Iris pigment epithelial cell (primary cell): ENCODE data around the gene SMIM10.
"Not testable (repeated sequence)": the region's sequence is repeated elsewhere in the genome, so short reads cannot be mapped to it uniquely, and the experiment has no call there.

Experiments
- DNase-seq: peaks from one replicate; pipeline ENCODE4 v3.0.0-alpha.2; 2011; ENCODE audit warnings: low read depth

The SMIM10 gene

DNA sequence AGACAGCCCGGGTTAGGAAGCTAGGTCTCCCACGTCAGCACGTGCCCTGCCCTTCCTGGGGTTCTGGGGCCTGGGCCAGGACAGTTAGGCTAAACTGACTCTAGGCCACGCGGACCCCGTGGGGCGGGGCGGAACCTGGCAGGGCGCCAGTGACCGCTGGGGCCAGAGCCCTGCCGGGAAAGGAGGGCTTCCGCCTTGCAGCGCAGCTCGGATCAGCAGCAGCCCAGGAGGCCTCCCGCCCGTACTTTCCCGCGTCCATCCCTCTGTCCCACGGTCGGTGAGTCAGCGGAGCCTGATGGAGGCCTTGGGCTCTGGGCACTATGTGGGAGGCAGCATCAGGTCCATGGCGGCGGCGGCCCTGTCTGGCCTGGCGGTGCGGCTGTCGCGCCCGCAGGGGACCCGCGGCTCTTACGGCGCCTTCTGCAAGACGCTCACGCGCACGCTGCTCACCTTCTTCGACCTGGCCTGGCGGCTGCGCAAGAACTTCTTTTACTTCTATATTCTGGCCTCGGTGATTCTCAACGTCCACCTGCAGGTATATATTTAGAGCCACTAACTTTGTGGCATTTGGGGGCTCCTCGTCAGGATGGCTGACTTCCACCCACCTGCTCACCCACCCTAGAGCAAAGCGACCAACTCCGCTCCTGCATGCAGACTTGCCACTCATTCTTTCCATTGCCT, at the start of gene SMIM10:
SMIM10 (plus strand) TSS at position 191 of the 681 bp plus-strand sequence; CDS start at position 296, 105 bp downstream.
- DNase-seq: peak; percentile 82

DNA sequence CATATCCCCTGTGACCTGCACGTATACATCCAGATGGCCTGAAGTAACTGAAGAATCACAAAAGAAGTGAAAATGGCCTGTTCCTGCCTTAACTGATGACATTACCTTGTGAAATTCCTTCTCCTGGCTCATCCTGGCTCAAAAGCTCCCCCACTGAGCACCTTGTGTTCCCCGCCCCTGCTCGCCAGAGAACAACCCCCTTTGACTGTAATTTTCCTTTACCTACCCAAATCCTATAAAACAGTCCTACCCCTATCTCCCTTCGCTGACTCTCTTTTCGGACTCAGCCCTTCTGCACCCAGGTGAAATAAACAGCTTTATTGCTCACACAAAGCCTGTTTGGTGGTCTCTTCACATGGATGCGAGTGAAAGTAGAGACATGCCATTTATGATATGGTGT, 44.4 kb upstream of the SMIM10 start:
- DNase-seq: not testable (repeated sequence)

DNA sequence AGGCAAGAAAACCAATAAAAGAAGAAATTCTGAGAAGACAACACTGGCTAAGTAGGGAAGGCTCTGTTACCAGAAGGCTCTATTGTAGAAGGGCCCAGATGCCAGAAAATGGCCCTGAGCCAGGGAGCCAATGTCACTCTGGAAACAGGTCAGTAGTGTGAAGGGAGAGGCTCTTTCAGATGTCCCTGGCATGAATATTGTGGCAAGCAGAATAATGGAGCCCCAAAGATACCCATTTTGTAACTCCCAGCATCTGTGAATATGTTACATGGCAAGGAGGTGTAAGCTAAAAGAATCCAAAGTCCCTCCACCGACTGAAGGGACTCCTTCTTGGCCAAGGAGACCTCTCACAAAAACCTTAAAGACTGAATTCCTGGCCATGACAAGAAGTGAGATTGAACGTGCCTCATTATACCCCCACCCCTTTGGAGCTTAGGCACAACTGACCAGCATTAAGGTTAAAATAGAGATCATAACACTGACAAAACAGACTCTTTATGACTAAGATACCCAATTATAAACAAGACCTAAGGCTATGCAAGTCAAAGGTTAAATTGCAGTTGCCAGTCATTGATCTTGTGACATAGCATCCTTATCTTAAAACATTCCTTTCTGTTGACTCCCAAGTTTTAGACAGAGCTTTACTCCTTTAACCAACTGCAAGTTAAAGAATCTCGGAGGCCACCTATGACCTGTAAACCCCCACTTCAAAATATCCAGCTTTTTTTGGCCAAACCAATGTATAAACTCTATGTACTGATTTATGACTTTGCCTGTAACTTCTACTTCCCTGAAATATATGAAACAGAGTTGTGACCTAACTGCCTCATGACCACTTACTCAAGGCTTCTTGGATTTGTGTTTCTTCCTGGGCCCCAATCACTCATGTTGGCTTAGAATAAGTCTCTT, 42.2 kb upstream of the SMIM10 start:
- peak; percentile 78 for DNase-seq

DNA sequence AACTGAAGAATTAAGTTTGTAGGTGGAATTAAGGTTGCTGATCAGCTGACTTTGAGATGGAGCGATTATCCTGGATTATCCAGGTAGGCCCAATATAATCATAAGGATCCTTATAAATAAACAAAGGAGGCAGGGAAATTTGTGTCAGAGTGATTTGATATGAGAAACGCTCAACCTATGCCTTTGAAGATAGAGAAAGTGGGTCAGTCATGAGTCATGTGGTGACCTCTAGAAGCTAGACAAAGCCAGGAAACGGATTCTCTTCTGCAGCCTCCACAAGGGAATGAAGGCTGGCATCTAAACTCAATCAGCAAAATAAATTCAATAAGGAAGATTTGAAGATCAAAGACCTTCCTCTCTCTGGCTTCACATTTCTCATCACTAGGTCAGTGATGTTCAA, 41.5 kb upstream of the SMIM10 start:
- DNase-seq: peak; percentile 60

DNA sequence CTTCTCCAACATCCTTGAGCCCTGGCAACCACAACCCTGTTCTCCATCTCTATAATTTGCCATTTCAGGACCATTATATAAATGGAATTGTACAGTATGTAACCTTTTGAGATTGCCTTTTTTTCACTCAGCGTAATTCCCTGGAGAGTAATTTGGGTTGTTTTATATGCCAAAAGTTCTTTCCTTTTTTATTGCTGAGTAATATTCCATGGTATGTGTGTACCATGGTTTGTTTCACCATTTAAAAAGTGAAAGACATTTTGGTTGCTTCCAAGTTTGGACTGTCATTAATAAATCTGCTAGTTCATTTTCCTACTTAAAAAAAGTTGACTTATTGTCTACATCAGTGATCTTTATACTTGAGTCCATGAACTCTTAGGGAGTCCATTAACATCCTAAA, 33.0 kb upstream of the SMIM10 start:
- no peak for DNase-seq

DNA sequence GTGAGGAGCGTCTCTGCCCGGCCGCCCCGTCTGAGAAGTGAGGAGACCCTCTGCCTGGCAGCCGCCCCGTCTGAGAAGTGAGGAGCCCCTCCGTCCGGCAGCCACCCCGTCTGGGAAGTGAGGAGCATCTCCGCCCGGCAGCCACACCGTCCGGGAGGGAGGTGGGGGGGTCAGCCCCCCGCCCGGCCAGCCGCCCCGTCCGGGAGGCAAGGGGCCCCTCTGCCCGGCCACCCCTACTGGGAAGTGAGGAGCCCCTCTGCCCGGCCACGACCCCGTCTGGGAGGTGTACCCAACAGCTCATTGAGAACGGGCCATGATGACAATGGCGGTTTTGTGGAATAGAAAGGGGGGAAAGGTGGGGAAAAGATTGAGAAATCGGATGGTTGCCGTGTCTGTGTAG, 30.4 kb upstream of the SMIM10 start:
- DNase-seq: not testable (repeated sequence)

DNA sequence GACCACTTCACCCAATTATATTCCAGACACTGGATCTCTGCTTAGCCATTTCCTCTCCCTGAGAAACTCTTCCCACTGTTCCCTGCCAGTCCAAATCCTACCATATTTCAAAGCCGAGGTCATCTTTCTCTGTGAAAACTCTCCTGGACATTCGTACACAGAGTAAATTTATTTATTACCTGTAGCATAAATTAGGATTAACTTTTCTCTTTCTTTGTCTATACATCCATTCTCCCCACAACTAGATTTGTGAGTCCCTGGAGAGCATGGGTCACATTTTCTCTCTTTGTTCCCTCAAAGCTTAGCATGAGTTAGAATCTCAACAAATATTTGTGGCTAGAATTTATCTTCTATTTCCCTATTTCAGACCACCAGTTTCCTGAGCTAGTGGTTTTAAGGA, 27.8 kb upstream of the SMIM10 start:
- DNase-seq: no peak

DNA sequence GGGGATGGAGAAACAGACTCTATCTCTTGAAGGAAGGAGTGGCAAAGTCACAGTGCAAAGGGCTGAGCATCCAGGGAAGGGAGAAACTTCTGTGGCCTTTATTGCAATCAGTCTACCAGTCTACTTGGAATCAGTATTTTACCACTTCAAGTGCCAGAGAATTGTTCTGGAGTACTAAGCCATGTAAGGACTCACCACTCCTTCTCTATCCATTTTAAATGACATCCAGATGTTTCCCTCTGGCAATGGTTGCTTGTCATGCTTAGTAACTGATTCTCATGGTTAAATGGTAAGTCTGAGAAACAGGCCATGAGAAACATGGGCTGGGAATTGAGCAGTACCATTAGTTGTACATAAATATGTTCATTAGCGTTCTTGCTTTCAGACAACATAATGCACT, 21.1 kb upstream of the SMIM10 start:
- DNase-seq: no peak

DNA sequence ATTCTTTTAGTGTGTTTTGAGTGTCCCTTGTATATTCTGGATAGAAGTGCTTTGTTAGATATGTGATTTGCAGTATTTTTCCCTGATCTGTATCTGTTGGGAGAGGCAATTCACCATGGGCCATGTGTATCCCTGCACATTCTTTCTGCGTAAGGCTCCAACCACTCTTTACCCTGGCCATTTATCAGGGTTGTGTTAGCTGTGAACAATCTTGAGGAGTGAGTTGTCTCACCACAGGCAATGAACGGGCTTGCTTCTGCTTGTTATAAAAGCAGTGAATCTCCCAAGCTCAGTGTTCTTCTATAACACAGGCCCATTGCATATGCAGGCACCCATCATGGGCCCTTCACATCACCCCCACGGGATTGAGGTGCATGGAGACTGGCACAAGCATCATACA, 18.9 kb upstream of the SMIM10 start:
- no peak for DNase-seq

DNA sequence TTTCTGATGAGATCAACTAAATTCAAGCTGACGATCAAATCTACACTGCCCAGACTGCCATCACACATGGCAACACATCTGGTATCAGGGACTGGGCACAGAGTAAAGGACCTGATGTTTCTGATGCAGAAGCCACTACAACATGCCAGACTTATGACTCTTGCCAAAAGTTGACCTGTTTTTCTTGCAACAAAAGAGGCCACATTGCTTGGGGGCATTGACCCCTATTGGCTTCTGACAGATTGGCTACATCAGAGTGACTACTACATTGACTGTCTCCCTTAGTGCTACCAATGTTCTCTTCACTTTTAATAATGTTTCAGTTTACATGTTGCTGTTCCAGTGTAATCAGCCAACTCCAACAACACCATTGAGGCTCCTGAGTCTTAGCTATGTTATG, 15.3 kb upstream of the SMIM10 start:
- DNase-seq: no peak

DNA sequence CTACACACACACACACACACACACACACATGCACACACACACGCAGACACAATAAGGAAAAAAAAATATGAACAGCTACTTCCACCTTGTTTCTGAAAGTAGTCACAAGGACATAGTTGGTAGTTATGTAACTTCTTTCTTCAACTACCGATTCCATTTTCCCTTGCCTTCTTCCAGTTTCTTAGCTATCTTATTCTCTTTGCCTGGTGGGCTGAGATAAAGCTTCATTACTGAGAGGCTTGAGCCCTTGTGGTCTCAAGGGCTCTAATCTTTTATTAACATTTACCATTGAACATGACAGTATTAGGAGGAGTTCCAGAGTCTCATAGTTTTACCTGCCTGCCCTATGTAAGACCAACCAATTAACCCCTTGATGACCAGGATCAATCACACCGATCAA, 8.9 kb upstream of the SMIM10 start:
- DNase-seq: no peak

DNA sequence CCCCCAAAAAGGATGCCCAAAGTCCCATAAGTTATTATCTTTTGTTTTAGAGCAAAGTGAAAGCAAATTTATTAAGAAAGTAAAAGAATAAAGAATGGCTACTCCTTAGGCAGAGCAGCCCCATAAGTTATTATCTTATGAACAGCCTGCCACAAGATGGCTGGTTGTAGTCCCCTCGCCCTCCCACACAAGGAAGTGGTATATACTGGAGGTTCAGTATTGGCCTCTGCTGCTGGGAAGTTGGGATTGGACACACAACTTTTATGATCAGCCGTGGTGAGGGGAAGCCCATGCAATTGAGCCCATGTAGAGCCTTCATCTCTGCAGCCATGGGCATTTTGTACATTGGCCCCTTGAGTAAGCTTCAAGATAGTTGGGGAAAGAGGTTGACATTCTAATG, 8.0 kb upstream of the SMIM10 start:
- DNase-seq: no peak

DNA sequence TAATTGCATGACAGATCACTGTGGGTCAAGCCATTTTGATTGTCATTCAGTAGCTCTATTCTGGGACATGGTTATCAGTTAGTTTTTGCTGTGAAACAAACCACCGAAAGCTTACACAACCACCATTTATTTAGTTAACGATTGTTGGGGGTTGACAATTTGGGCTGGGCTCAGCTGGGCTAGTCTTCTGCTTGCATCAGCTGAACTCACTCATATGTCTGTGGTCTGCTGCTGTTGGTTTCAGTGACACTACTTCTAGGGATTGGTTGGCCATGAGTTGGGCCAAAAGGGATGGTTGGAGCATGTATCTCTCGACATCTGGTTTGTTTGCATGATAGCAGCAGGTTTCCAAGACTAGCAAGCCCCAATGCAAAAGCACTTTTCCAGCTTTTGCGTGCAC, 5.3 kb upstream of the SMIM10 start:
- no peak for DNase-seq

DNA sequence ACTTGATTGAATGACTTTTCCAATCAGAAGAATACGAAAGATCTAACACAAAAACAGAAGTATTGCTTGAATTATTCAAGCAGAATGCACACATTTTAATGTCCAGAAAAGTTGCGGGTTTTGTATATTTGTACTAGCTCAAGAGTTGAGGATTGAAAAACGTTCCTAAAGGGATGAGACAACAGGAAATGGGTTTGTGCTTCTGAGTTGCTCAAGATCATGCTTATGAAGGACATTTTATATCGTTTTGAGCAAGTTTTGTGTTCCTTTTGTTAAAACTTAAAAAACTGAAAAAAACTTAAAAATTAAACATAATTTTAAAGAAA, 353 bp upstream of the SMIM10 start:
- peak; percentile 72 for DNase-seq

DNA sequence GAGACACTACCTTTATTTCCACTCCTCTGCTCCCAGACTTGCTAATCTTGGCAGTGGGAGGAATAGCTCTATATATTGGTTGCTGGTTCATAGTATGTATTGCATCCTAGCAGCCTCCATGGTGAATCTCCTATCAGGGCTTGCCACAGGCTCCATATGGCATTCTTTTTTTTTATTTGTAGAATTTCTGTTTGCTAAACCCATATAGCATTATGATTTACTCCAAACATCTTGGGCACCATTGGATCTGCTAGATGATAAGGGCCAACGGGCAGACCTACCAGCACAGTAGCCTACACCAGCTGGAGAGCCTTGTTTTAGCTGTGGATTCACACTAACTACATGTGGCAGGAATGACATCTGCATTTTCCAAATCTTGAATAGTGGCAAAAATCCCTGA, 6.9 kb downstream of the SMIM10 start:
- DNase-seq: no peak

DNA sequence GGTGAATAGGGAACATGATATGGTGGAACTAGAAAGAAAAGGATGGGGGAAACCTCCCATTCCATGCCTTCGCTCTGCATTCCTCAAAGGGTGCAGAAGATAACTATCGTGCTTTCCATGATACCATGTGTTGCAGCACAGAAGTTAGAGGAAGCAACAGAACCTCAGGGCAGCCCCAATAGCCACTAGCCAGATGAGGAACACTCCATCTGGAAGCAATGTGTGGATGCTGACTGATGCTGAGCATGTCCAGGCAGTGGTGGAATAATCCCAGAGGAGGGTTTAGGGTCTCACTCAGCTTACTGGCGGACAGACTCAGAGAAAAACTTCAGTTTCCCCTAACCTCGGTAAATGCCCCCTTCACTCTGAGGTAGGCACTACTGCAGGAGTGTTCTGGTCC, 7.5 kb downstream of the SMIM10 start:
- no peak for DNase-seq

DNA sequence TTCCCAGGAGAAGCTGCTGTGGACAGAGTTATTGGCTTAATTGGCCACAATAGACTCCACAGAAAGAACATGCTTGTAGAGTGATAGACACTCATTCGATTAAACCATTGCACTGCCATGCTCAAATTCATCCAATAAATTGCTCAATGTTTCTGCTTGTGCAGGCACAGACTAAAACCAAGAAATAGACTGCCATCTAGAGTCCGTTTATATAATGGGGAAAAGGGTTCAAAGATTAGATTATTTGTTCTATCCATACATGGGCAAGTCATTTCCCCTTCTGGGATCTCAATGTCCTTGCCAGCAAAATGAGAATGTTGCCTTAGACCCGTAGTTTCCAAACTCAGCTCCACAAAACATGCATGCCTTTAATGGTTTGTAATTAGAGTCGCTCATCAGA, 8.7 kb downstream of the SMIM10 start:
- DNase-seq: peak; percentile 62

DNA sequence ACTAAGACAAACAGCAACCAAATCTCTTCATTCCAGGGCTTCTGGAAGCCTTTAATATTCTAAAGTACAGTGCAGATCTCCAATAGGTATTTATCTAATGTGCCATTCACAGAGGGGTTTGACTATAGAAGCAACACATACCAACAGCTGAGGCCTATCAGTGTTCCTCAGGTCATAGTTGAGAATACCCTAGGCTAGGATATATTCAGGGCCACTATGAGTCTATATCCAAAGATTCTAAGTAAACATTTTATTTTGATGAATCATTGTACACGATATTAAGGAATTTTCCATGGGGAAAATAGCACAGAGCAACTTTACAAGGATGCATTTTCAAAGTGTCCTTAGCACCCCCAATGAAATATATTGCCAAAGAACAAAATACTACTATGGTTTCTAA, 9.7 kb downstream of the SMIM10 start:
- DNase-seq: peak; percentile 5

DNA sequence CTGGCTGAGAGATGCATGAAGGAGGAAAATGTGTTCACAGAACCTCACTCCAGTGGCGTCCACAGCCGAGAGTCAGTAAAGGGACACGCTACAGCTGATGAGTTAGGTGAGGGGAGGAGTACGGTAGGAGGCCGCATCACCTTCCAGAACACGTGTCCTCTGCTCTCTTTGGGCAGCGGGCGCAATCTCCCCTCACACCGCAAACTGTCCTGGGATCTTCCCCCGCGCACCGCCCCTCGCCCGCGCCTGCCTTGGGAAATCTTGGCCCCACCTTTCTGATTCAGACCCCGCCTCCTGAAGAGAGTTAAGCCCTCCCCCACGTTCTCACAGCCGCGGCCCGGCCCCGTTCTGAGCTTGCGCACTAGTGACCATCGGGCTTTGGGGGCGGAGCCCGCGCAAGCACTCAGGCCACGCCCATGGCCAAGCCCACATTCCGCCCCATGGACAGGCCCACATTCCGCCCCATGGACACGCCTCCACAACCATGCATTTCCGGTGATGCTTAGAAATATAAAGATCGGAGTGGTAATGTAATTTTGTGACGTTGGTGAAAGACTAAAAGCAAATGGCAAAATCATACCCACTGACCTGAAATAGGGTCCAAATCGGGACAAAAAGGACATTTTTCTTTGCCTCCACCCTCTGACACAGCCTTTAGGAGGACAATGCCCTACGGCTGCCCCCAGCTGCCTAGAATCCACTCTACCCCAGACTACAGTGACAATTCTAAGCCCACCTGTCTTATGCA, 13.3 kb downstream of the SMIM10 start:
- DNase-seq: peak; percentile 87

DNA sequence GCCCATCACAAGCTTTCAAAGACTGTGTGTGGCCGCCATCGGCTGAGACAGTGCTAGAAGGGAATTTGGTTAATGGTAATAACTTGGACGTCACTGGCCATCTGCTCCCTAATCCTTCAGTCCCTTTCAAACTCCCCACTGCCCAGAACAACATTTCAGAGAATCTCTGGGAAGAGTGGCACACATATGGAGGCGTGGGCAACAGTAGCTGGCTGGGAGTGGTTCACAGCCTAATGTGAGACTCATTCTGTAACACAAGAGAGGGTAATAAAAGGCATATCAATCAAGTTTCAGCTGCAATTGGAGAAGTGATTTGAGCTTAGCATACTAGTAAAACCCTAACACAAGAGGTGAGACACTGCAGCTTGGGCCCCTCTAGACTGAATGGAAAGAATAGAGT, 15.4 kb downstream of the SMIM10 start:
- DNase-seq: no peak

DNA sequence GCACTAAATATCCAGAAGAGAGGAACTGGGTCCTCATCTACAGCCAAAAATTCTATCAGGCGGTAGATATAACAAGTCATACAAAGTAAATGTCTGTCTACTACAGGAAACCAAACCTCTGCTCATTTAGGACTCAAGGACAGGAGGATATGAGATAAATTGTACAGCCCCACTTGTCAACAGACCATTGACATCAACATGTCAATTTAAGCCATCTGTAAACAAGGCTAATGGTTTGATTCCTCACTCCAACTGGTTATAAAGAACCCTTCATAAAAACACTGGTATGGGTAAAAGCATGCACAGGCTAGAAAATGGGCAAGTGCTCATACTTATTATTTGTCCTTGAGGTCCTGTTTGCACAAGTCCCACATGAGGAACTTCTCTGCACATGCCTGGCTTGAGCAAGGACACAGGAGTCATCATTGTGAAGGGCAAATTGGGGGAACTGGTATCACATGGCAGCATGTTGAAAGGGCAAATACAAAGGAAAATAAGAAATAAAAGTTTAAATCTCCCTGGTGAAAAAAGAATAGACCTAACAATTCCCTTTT, 18.3 kb downstream of the SMIM10 start:
- DNase-seq: no peak

DNA sequence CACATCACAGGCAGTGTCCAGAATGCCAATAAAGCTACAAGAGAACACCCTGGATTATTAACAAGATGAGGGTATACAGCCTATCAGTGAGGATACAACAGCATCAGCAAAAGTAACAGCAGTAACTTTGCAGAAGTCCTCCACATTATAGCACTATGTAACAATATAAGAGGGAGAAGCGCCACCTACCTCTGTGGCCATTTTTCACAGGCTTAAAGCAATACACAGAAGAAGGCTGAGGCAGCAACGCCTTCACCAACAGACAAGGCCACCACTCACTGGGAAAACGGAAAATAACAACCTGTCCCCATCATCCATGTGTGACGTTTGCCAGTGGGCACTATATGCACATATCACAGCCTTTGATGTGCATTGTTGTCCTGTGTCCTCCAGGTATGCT, 19.0 kb downstream of the SMIM10 start:
- no peak for DNase-seq

DNA sequence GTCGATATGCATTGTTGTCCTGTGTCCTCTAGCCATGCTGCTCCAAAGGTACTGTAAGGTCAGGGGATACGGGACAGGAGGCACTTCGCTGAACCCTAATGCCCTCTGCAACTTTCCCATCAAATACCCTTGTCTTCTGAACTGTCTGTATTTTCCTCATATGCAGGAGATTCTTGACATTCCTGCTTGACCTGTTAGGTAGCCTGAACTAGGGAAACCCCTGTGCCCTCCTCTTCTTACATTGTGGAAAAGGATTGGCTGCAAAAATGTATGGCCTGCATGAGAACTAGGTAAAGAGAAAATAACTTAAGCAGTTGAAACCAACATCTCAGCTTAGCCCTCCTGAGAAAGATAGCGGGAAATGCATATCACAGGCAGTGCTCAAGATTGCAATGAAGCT, 20.1 kb downstream of the SMIM10 start:
- DNase-seq: no peak
